Measurements from ENCODE around the gene HP.

- TF ChIP-seq, protein P1, sequence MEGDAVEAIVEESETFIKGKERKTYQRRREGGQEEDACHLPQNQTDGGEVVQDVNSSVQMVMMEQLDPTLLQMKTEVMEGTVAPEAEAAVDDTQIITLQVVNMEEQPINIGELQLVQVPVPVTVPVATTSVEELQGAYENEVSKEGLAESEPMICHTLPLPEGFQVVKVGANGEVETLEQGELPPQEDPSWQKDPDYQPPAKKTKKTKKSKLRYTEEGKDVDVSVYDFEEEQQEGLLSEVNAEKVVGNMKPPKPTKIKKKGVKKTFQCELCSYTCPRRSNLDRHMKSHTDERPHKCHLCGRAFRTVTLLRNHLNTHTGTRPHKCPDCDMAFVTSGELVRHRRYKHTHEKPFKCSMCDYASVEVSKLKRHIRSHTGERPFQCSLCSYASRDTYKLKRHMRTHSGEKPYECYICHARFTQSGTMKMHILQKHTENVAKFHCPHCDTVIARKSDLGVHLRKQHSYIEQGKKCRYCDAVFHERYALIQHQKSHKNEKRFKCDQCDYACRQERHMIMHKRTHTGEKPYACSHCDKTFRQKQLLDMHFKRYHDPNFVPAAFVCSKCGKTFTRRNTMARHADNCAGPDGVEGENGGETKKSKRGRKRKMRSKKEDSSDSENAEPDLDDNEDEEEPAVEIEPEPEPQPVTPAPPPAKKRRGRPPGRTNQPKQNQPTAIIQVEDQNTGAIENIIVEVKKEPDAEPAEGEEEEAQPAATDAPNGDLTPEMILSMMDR (IDR thresholded peaks at IDR 0.05), result no peak
- no peak for TF ChIP-seq POLR2A (IDR thresholded peaks at IDR 0.05)
Observed at GRCh38 chr16:72009779-72010178, 44.5 kb upstream of the HP start.
